HG03039 (cell line): Measurements from ENCODE around the gene SLAMF9.
"Not testable (repeated sequence)": the region's sequence is repeated elsewhere in the genome, so short reads cannot be mapped to it uniquely, and the experiment has no call there.

Experiments used
- ATAC-seq: cut with Tn5 transposase; IDR thresholded peaks from one replicate; pipeline ENCODE4 v1.9.1; 2021; ENCODE audit warnings: mild to moderate bottlenecking, moderate library complexity; ENCODE audit not compliant: unreplicated experiment

The SLAMF9 gene

DNA sequence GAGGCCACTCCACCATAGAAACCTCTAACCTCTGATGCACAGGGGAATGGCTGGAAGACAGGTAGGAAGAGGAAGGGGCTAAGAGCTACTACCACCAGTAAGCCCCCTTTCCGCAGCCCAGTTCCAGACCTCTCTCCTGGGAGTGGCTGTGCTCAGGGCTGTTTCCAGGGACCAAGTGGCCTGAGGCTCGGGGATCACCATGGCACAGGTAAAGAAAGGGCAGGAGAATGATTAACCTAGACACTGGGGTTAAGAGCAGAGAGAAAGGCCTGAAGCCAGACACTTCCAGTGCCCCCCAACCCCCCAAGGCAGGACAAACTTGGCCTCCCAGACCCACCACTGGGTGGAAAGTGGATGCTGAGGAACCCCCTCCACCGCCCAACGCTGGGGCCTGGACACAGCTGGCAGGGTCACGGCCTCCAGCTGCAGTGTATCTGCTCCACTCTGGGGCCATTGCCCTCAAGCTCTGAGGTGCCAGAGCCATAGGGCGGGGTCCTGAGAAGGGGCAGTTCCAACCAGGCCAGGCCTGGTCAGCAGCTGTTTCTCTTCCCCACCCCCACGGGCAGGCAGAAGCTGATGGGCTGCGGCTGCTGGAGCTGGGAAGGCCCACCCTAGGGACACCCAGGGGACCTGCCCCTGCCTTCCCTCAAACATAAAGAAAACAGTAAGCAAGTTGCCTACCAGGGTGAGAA lies 31.4 kb downstream of the SLAMF9 start:
- no peak for ATAC-seq

DNA sequence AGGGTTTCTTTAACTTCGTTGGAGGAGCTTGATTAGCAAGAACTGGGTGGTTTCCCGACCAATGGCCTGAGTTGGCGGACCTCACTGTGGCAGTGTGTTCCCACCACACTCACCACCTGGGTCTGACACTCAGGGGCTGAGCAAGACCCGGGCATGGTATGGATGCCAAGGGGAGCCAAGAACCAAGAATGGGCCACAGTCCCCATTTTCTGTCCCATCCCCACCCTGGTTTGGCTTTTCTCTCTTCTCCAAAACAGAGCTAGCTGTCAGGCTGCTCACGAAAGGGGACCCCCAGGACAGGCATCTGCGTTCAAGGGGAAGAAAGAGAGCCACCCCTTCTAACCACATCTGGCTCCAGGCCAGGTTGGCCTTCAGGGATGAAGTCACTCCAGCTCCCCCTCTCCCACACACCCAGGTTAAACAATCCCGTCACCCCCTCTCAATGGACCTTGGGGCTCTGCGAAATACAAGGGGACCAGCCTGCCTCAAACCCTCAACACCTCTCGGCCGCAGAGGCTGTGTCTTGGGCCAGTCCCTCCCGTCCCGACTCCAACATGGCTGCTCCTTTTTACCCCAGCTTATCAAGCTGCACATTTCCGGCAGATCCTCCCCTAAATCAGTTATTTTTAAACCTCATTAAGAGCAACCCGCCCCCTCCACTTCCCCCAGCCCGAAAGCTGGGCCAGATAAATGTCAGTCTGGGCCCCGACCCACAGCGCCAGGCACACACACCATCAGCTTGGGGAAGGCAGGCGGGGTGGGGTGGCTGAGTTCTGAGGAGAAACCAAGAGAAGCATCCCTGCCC lies 32.1 kb downstream of the SLAMF9 start:
- no peak for ATAC-seq

DNA sequence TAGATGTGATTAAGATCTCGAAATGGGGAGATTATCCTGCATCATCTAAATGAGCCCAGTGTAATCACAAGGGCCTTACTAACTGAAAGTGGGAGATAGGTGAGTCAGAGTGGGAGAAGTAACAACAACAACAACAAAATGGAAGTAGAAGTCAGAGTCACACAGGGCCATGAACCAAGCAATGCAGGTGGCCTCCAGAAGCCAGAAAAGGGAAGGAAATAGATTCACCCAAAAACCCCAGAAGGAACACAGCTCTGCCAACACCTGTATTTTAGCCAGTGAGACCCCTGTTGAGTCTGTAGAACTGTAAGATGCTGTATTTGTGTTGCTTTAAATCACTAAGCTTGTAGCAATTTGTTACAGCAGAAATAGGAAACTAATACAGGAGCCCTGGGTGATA lies 32.8 kb downstream of the SLAMF9 start:
- ATAC-seq, result peak; percentile 21

DNA sequence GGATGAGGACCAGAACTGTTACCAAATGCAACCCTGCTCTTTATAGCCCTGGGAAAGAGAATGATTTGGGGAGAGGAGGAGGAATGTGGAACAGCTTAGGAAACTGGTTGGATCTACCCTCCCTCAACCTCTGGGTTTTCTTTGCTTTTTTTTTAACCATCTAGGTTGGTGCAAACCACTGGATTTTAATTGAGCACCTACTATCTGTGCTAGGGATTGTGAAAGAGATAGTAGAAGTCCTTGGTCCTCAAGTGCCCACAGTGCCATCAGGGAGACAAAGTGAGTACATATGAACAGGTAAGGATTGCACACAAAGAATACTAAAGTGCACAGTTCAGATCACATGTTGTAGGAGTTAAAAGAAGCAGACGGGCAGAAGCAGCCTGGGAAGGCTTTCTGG lies 33.4 kb downstream of the SLAMF9 start:
- no peak for ATAC-seq

DNA sequence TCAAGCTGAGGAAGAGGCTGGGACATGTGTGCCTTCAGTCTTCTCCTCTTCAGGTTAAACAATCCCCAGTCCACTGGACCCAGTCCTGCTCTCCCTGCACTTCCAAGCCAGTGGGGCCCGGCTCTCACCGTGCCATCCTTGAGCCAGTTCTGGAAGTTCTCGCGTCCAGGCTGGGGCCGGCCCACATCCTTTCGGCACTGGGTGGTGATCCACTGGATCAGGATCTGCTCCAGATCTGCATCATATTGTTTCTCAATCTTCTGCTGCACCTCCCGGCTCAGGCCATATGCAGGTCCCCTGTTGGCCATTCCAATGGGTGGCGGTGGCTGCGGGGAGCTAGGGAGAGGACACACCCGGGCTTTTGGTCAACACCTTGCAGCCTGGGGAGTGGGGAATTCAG lies 33.8 kb downstream of the SLAMF9 start:
- ATAC-seq, result no peak

DNA sequence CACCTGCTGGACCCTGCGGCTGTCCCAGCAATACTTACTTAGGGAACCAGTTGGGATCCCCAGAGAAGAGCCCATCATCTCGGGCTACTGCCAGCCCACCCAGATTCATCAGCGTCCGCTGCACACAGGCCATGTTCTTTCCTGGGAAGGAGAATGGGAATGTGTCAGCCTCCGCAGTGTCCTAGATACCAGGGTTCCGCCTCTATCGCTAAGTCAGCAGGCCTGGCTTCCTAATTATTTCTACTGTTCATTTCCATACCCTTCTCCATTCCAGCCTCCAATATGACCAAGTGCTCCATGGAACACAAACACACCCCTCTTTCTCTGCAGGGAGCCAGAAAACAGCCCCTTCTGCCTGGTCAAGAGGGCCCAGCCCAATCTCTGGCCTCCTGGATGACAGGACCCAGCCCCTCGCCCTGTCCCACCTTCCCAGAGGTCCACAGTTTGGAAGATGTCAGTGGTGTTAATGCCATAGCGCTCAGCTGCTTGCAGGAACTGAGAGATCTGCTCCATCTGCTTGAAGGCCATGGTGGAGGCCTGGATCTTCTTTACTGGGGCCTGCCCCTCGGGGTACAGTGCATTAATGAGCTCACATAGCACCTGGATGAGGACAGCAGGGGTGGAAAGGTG lies 34.7 kb downstream of the SLAMF9 start:
- no peak for ATAC-seq

DNA sequence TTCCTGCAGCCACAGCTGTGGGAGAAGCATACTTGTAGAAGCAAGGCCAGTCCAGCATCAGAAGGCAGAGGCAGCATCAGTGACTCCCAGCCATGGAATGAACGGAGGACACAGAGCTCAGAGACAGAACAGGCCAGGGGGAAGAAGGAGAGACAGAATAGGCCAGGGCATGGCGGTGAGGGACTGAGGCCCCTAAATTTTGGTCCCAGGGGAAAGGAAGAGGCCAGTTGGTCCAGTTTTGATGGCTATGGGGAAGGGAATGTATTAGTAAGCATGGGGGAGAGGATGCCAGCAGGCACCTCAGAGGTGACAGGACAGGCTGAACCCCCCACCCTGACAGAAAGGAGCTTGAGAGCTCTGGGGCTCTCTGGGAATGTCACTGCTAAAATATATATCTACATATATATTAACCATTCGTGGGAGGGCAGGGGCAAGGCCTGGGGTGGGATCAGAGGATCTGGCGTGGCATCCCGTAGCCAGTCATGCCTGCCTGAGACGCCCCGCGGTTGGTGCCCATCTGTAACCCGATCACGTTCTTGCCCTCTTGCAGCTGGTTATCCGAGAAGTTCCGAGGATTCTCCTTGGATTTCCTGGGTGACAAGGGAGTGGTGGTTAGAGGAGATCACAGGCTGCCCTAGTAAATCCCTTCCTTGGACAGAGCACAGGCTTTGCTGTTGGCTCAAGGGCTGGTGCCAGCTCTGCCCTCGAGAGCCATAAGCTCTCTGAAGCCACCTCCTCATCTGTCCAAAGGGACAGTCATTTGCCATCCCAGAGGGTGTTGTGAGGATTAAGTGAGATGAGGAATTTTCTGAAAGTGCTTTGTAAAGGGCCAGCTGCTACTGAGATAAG lies 35.5 kb downstream of the SLAMF9 start:
- ATAC-seq, result no peak

DNA sequence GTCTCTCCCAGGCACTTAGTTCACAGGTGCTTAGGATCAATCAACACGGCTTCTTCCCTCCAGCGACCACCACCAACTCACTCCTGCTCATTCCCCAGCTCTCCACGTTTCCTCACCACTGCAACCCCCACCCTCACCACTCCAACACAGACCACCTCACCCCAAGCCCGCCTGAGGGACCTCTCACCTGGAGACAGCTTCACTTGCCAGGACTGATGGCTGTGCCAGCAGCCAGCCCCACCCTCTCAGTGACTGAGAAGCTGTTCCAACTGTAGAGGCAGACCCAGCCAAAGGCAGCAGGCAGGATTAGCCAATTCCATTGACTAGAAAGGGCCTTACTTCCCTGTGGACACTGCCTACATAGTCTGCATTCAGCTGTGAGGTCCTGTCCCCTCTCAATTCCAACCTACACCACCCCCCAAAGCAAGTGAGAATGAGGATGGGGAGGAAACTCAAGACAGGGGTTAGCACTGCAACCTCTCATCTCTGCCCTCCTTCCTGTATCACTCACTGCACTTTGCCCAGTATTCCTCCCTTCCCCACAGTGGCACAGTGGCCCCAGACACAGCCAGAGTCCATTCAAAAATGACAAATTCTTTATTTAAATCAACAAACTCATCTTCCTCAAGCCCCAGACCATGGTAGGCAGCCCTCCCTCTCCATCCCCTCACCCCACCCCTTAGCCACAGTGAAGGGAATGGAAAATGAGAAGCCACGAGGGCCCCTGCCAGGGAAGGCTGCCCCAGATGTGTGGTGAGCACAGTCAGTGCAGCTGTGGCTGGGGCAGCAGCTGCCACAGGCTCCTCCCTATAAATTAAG lies 36.3 kb downstream of the SLAMF9 start:
- no peak for ATAC-seq

DNA sequence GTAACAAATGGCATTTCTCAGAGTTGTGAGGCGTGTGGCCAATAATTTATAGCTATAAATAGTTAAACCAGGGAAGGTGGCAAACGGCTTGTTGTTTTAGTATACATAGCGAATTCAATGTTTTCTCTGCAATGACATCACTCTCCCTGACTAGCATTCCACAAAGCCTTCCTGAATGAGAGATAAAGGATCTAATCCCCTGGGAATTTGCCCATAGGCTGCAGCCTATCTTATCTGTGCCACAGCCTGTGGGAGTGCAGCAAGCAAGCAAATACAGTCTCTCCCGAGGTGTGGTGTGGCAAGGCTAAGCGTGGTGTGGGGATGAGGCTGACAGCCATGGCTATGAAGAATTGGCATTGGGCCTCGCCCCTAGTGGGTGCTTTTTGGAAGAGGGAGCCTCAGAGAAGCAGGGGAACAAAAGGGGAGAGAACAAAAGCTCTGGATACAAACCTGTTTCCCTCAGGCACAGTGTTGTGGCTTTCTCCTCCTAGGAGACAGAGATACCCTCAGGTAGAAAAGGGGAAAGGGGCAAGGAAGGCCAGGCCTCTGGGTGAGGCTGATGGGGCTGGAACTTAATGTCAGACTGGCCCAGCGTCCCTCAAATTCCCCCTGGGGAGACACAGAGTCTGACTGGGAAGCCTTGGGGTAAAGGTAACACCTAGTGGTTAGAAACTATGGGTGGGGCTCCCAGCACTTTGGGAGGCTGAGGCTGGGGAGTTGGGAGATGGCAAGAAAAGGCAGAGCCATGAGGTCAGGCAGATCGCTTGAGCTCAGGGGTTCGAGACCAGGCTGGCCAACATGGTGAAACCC lies 37.6 kb downstream of the SLAMF9 start:
- no peak for ATAC-seq

DNA sequence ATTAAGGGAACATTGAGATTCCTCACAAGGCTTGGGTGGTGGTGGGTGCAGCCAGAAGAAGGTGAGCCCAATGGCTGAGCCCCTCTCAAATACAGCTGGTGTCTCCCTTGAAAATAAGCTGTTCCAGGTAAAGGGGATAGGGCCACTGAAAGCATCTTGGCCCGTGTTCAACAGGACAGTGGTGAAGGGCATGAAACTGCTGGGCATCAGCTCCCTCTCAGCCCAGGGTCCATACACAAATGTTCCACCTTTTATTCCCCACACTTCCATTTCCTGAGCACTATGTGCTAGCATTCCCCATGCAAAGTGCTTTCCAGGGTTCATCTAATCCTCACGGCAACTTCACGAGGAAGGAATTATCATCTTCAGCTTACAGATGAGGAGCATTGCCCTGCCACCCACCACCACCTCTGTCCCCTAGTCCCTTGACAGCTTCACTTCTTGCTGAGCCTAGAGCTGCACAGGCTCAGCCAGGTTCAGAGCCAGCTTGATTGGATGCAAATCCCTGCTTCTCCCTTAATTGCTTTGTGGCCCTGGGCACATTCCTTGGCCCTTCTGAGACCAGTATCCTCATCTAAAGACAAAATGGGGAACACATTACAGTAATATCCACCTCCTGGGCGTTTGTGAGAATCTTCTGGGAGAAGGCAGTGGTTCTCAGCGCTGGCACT lies 38.3 kb downstream of the SLAMF9 start:
- ATAC-seq, result no peak

DNA sequence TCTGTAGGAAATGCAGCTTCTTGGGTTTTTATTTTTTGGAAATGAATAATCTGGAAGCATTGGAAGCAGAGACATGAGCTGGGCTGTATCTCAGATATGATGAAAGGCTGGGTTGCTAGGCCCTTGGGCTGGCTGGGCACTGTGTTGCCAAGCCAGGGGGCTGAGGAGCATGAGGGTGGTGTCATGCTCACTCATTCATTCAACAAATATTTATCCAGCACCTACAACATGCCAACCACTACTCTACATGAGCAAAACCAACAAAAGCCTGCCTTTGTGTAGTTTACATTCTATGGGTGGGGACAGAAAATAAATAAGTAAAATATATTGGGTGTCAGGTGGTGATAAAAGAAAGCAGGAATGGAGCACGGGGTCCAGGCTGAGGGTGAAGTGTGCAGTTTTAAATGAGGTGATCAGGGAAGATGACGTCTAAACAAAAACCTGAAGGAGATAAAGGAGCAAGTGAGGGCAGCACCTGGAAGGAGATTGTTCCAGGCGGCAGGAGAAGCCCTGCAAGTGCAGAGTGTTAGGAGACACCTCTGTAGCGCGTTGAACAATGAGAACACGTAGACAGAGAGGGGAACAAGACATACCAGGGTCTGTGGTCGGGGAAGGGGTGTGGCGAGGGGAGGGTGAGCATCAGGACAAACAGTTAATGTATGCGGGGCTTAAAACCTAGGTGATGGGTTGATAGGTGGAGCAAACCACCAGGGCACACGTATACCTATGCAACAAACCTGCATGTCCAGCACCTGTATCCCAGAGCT lies 39.6 kb downstream of the SLAMF9 start:
- no peak for ATAC-seq

DNA sequence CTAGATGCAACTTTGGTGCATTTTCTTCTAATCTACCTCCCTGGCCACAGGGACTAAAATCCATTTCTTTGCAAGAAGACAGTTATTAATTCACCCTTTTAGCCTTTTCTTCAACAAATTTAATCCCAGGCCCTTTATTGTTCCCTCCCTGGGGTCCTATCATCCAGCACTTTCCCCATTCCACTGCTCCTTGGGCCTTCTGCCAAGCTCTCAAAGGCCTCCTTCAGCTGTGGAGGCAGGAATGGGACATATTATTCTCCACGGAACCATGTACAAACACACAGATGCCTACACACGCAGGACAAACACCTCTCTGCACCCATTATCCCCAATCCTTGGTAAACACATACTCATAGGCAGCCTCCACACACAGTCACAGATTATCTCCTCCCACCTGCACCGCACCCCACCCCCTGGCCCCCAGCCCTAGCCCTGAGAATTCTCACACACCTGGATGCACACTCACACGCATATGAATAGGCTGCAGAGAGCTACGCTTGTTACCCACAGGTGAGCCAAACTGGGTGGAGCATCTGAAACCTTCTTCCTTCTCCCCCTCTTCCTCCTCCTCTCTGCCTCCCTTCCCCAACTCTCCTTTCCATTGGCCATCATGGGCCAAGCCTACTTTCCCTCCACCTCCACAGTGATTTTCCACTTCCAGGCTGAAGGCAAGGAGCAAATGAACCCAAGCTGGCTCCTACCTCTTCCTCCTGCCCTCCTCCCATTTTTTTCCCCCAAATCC lies 40.4 kb downstream of the SLAMF9 start:
- ATAC-seq, result no peak

DNA sequence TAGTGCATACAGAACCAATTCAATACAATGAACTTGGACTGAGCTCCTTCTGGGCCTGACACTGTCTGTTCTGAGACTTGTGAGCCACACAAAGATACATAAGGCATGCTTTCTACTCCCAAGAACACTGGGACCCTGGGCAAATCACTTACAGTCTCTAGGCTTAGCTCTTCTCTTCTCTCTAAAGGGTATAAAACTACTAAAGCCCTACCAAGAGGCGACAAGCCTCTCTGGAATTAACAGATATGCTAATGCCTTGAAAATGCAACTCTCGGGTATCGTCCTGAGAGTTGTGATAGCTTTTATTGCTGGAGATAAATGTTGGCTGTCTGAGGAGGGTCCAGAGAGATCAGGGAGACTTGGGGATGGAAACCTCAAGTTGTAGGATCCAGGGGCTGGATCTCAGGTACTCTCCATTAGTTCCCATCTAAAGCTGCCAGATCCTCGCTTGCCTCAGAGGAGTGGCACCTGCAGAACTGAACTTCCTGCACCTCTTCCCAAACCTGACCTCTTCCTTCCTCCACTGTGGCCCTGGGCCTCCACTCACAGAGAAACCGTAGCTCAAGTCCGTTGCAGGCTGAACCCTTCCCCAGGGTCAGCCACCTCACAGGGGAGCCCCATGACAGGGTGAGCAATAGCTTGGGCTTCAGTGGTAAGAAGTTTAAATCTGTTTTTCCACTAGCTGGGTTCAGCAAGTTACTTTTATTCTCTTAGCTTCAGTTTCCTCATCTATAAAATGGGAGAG lies 42.5 kb downstream of the SLAMF9 start:
- no peak for ATAC-seq

DNA sequence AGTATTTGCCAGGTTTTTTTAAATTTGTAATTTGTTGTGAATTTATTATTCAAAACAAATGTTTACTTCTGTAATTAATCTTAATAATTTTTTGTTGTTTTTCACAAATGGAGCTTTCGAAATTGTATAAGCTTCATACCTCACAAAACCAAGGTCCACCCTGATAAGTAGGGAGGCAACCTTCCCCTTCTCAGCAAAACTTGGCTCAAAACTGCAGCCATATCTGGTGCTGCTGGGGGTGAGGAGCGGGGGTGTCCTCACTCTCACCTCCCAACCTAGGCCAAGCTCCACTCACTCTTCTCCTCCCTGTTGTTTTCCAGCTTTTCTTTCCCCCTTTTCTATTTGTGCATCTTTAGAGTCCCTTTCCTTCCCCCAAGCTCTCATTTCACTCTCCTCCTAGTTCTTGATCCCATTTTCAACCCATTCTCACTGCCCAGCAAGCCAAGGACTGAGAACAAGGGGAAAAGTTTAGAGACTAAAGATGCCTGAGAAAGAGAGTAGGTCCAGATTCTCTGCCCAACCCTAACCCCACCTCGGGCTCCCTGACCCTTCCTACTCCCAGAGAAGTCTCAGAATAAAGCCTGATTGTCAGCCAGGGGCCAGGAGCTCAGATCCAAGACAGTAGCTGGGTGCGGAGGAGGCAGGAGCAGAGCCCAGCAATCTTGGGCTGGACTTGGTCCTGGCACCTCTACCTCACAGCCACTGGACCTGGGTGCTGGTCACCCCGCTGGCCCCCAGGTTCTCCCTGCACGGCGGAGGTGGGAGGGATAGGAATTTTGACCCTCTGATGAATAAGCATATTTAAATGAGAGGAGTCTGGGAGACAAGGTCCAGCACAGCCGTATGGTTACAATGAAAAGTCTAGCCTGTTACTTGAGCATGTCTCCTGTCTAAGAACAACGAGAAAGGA lies 45.8 kb downstream of the SLAMF9 start:
- no peak for ATAC-seq

DNA sequence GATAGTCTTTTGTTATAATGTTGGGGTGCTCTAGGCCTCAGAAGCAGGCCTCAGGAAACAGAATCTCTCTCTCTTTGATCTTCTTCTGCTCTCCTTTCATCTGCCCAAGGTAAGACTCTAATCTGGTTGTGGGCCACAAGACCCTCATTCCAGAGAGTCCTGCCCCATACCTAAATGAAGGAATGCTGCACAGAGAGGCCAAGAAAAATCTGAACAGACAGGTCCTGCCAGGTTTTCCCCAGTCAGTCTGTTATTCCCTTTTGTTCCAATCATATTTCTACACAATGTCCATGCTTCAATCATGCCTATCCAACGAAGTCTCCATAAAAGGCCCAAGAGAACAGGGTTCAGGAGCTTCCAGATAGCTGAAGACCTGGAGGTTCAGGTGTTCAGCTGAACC lies 47.1 kb downstream of the SLAMF9 start:
- ATAC-seq, result no peak

DNA sequence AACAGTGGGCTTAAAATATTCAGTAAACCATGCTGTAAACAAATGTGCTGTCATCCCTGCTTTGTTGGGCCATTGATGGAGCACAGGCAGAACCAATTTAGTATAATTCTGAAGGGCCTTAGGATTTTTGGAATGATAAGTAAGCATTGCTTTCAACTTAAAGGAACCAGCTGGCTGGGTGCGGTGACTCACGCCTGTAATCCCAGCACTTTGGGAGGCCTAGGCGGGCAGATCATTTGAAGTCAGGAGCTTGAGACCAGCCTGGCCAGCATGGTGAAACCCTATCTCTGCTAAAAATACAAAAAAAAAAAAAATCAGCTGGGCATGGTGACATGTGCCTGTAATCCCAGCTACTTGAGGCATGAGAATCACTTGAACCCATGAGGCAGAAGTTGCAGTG lies 50.0 kb downstream of the SLAMF9 start:
- ATAC-seq, result not testable (repeated sequence)
